K562 (cell line): Measurements from ENCODE around the gene RCL1. TPM values are rescaled to one million over a fixed set of nuclear protein-coding genes. Genes with fewer than 3 reads are reported as not detected.
A peak's percentile ranks its signal among the peaks of the same experiment; 100 is the strongest.

Experiments used
- ASH1L ChIP-seq: fragments of 450-650 bp; IDR thresholded peaks from 2 replicates; pipeline ENCODE4 v1.6.1; 2018; ENCODE audit warnings: borderline replicate concordance, mild to moderate bottlenecking, low read depth; ENCODE audit not compliant: partially characterized antibody
- C11orf30 ChIP-seq: fragments of 450-650 bp; IDR thresholded peaks from 2 replicates; pipeline ENCODE4 v1.6.1; 2016; ENCODE audit warnings: low read depth, mild to moderate bottlenecking
- ELF2 ChIP-seq: fragments of 250-450 bp; sonication (Bioruptor Pico); IDR thresholded peaks from 2 replicates; pipeline ENCODE4 v1.5.0; 2021; ENCODE audit warnings: mild to moderate bottlenecking
- FIP1L1 ChIP-seq: fragments of 200-400 bp; formaldehyde crosslinking; IDR thresholded peaks from 2 replicates; pipeline ENCODE4 v1.6.1; 2018; ENCODE audit warnings: mild to moderate bottlenecking, low read depth, low read length; ENCODE audit not compliant: poor library complexity, severe bottlenecking
- FOSL1 ChIP-seq: fragments of 200-800 bp; sonication (Bioruptor generic); conservative IDR thresholded peaks from 2 replicates; pipeline ENCODE4 v1.6.1; 2016; ENCODE audit warnings: missing genetic modification characterization, missing compliant biosample characterization
- HDAC8 ChIP-seq: fragments of 450-650 bp; IDR thresholded peaks from 2 replicates; pipeline ENCODE4 v1.6.1; 2016; ENCODE audit warnings: mild to moderate bottlenecking, missing genetic modification characterization, moderate library complexity, missing compliant biosample characterization
- MEIS2 ChIP-seq: fragments of 450-650 bp; IDR thresholded peaks from 2 replicates; pipeline ENCODE4 v1.6.1; 2014; ENCODE audit warnings: mild to moderate bottlenecking; ENCODE audit not compliant: partially characterized antibody
- NCOA6 ChIP-seq: fragments of 450-650 bp; IDR thresholded peaks from 2 replicates; pipeline ENCODE4 v1.6.1; 2017; ENCODE audit warnings: mild to moderate bottlenecking
- NR2C1 ChIP-seq, 2 experiments: fragments of 450-650 bp; IDR thresholded peaks; 2 replicates each; pipeline ENCODE4 v1.6.1; 2017; ENCODE audit warnings: mild to moderate bottlenecking in 2 of 2, antibody characterized with exemption in 1 of 2, inconsistent platforms in 1 of 2, missing compliant biosample characterization in 1 of 2, missing genetic modification characterization in 1 of 2
- POLR2H ChIP-seq: IDR thresholded peaks from 2 replicates; pipeline ENCODE4 v1.6.1; 2016; ENCODE audit warnings: missing genetic modification characterization, low read depth, mild to moderate bottlenecking, control low read depth, missing compliant biosample characterization, moderate library complexity
- POLR3G ChIP-seq: IDR thresholded peaks from 2 replicates; pipeline ENCODE4 v1.6.1; 2011; ENCODE audit not compliant: insufficient read length, insufficient replicate concordance; ENCODE audit errors: extremely low read depth
- RCOR1 ChIP-seq, 2 experiments: IDR thresholded peaks; 2 replicates each; pipeline ENCODE4 v1.6.1; 2012; ENCODE audit warnings: low read depth in 2 of 2, low read length in 2 of 2, borderline replicate concordance in 1 of 2, improper control_type of control experiment in 1 of 2
- SIX5 ChIP-seq, 2 experiments: IDR thresholded peaks; 2 replicates each; pipeline ENCODE4 v1.6.1; 2011; ENCODE audit warnings: low read length in 2 of 2, borderline replicate concordance in 1 of 2, low read depth in 1 of 2, mild to moderate bottlenecking in 1 of 2, moderate library complexity in 1 of 2; ENCODE audit not compliant: insufficient read depth in 1 of 2
- TBL1XR1 ChIP-seq, 2 experiments: IDR thresholded peaks; 2 replicates each; pipeline ENCODE4 v1.6.1; 2012; ENCODE audit warnings: improper control_type of control experiment in 2 of 2, low read length in 2 of 2, mild to moderate bottlenecking in 1 of 2
- TEAD1 ChIP-seq, 2 experiments: fragments of 450-650 bp in 1 of 2; sonication (generic) in 1 of 2; formaldehyde crosslinking; IDR thresholded peaks; 2 replicates each; pipeline versions ENCODE4 v1.4.0 to v1.8.0; 2020 to 2022; ENCODE audit warnings: mild to moderate bottlenecking in 2 of 2, missing genetic modification reagents in 1 of 2
- VEZF1 ChIP-seq: fragments of 200-800 bp; sonication (Bioruptor generic); IDR thresholded peaks from 2 replicates; pipeline ENCODE4 v1.6.1; 2017; ENCODE audit warnings: missing genetic modification characterization, missing compliant biosample characterization
- ZBTB1 ChIP-seq: sonication (generic); formaldehyde crosslinking; IDR thresholded peaks from 2 replicates; pipeline ENCODE4 v1.8.1; 2023; ENCODE audit warnings: missing genetic modification reagents, low read depth, mild to moderate bottlenecking, borderline replicate concordance
- ZBTB7A ChIP-seq: IDR thresholded peaks from 2 replicates; pipeline ENCODE4 v1.6.1; 2011; ENCODE audit warnings: low read depth, mild to moderate bottlenecking, low read length, moderate library complexity, borderline replicate concordance; ENCODE audit not compliant: control insufficient read depth
- ZC3H8 ChIP-seq: fragments of 450-650 bp; IDR thresholded peaks from 2 replicates; pipeline ENCODE4 v1.6.1; 2017
- ZNF184 ChIP-seq: sonication (generic); formaldehyde crosslinking; IDR thresholded peaks from 2 replicates; pipeline ENCODE4 v1.5.0; 2020; ENCODE audit warnings: missing genetic modification reagents
- ZNF232 ChIP-seq: sonication (generic); formaldehyde crosslinking; IDR thresholded peaks from 2 replicates; pipeline ENCODE4 v1.8.0; 2022; ENCODE audit warnings: mild to moderate bottlenecking, missing genetic modification reagents
- ZNF3 ChIP-seq: fragments of 250-450 bp; sonication (Bioruptor Pico); IDR thresholded peaks from 2 replicates; pipeline ENCODE4 v1.5.0; 2021; ENCODE audit warnings: mild to moderate bottlenecking, moderate library complexity
- ZNF699 ChIP-seq: fragments of 250-450 bp; sonication (Bioruptor Pico); IDR thresholded peaks from 2 replicates; pipeline ENCODE4 v1.8.0; 2021; ENCODE audit warnings: mild to moderate bottlenecking, moderate library complexity; ENCODE audit not compliant: insufficient replicate concordance
- ZNF785 ChIP-seq: fragments of 250-450 bp; sonication (Bioruptor Pico); IDR thresholded peaks from 2 replicates; pipeline ENCODE4 v1.4.0; 2020; ENCODE audit warnings: mild to moderate bottlenecking
- ZSCAN29 ChIP-seq: fragments of 450-650 bp; IDR thresholded peaks from 2 replicates; pipeline ENCODE4 v1.6.1; 2017
- polyA plus RNA-seq, 8 experiments: library from polyadenylated mRNA; depleted of rRNA in 4 of 8; stranded (reverse) in 5 of 8; unstranded in 3 of 8; fragments of >200 nt; fragmentation: Nextera tagmentation in 2 of 8; fragmentation: Illumina TruSeq in 1 of 8; extraction: Ambion mirVana in 2 of 8; extraction: Trizol in 1 of 8; gene quantifications; 2 replicates each; pipeline versions ENCODE4 v1.2.1 to v1.2.3, GENCODE V29; 2011 to 2014; ENCODE audit warnings: inconsistent platforms in 1 of 8, missing spikeins in 1 of 8
- total RNA-seq, 7 experiments: library from RNA; depleted of rRNA in 6 of 7; stranded (reverse); fragments of >200 nt in 6 of 7; fragmentation: Illumina TruSeq in 2 of 7; extraction: Trizol in 2 of 7; gene quantifications; 2 replicates each; pipeline versions ENCODE4 v1.2.1 to v1.2.3, GENCODE V29; 2011 to 2021; ENCODE audit warnings: low replicate concordance in 1 of 7
- TF ChIP-seq, protein P1 (sequence below): fragments of 450-650 bp; formaldehyde crosslinking; IDR thresholded peaks from 2 replicates; pipeline ENCODE4 v1.4.0; 2022; ENCODE audit warnings: missing genetic modification characterization
- TF ChIP-seq, protein P2 (sequence below): sonication (generic); formaldehyde crosslinking; IDR thresholded peaks from 2 replicates; pipeline ENCODE4 v1.8.0; 2022; ENCODE audit warnings: mild to moderate bottlenecking, missing genetic modification reagents

RCL1 gene
- total and polyA plus RNA-seq, 9 of the 15 experiments (the other 6 are each of a cell fraction or from before 2014, with no cell fraction given) = 24.0 to 67.7 (median 38.6) TPM

- TF ChIP-seq ZNF3 (no peak), NR2C1 (IDR thresholded peaks at IDR 0.05) (no peak), NR2C1 (tag; IDR thresholded peaks at IDR 0.05) (no peak), ZSCAN29 (no peak), FIP1L1 (no peak), TBL1XR1 (IDR thresholded peaks at IDR 0.05; ENCODE audit: low read length in 2 of 2) (peak in 1 of 2 experiments; percentile 62; a peak in 2 of 4 replicates), SIX5 (IDR thresholded peaks at IDR 0.05; ENCODE audit: borderline replicate concordance in 1 of 2, insufficient read depth in 1 of 2, low read depth in 1 of 2, low read length in 2 of 2) (no peak), ZC3H8 (no peak), HDAC8 (tag) (no peak), ELF2 (CRISPR knock-in tag) (no peak), ASH1L (no peak), ZNF785 (CRISPR knock-in tag) (no peak), NCOA6 (no peak), VEZF1 (CRISPR knock-in tag) (no peak), ZNF699 (CRISPR knock-in tag) (no peak), ZNF184 (CRISPR knock-in tag) (no peak), MEIS2 (peak; percentile 85), FOSL1 (tag) (no peak), ZNF232 (CRISPR knock-in tag) (no peak), C11orf30 (no peak), TEAD1 (CRISPR knock-in tag; IDR thresholded peaks at IDR 0.05) (peak in 1 of 2 experiments; percentile 56; a peak in 1 of 4 replicates), POLR2H (tag) (no peak), POLR3G (no peak), ZBTB1 (CRISPR knock-in tag) (no peak), RCOR1 (IDR thresholded peaks at IDR 0.05; ENCODE audit: borderline replicate concordance in 1 of 2, low read depth in 2 of 2, low read length in 2 of 2) (peak; percentile 43 to 95; a peak in 3 of 4 replicates), ZBTB7A (no peak; the same call in 1 of the 2 replicates)
- TF ChIP-seq, protein P1, sequence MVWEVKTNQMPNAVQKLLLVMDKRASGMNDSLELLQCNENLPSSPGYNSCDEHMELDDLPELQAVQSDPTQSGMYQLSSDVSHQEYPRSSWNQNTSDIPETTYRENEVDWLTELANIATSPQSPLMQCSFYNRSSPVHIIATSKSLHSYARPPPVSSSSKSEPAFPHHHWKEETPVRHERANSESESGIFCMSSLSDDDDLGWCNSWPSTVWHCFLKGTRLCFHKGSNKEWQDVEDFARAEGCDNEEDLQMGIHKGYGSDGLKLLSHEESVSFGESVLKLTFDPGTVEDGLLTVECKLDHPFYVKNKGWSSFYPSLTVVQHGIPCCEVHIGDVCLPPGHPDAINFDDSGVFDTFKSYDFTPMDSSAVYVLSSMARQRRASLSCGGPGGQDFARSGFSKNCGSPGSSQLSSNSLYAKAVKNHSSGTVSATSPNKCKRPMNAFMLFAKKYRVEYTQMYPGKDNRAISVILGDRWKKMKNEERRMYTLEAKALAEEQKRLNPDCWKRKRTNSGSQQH (CRISPR knock-in tag) = no peak
- TF ChIP-seq, protein P2, sequence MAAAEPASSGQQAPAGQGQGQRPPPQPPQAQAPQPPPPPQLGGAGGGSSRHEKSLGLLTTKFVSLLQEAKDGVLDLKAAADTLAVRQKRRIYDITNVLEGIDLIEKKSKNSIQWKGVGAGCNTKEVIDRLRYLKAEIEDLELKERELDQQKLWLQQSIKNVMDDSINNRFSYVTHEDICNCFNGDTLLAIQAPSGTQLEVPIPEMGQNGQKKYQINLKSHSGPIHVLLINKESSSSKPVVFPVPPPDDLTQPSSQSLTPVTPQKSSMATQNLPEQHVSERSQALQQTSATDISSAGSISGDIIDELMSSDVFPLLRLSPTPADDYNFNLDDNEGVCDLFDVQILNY (CRISPR knock-in tag) = no peak
Observed at GRCh38 chr9:4852419-4852818, 59.7 kb downstream of the RCL1 start (continued).
